ENCODE results near the gene MYO1D. TPM values are rescaled to one million over a fixed set of nuclear protein-coding genes. Genes with fewer than 3 reads are reported as not detected.

Gene MYO1D
- total RNA-seq, 2 experiments from 2014 or later, result 0.09 to 0.89 TPM

GRCh38 chr17:32901743-32902142 is 24.8 kb upstream of the MYO1D start:
- Histone ChIP-seq H4K20me1 (ENCODE audit: insufficient read depth, low read length) (no peaks in the 10 kb centered on the region), H2AFZ (ENCODE audit: low read length) (no peak overlapping the region), H3K27ac (ENCODE audit: low read depth, low read length, poor library complexity, severe bottlenecking) (no peak overlapping the region), H3K9me2 (ENCODE audit: insufficient read depth, low read length) (no peaks in the 10 kb centered on the region), H3K4me1 (ENCODE audit: insufficient read depth, low read length, poor library complexity, severe bottlenecking) (no peaks in the 10 kb centered on the region), H3K4me3 (ENCODE audit: low read depth, low read length, poor library complexity, severe bottlenecking) (no peak overlapping the region), H3K9me3 (ENCODE audit: low read length) (no peaks in the 10 kb centered on the region), H3K79me2 (ENCODE audit: insufficient read depth, low read depth, low read length) (no peaks in the 10 kb centered on the region), H3K36me3 (ENCODE audit: insufficient read depth, low read length) (no peaks in the 10 kb centered on the region), H3K4me2 (ENCODE audit: low read length) (no peak overlapping the region)
- intact Hi-C loops (cut with micrococcal nuclease; ENCODE audit: unreplicated experiment), result no loop called here
- POLR2A ChIA-PET, result no interaction called here
- no peak for DNase-seq (ENCODE audit: low spot score)
- CTCF ChIA-PET (ENCODE audit: unreplicated experiment), result no interaction called here
- BruUV-seq (replicated peaks), result no TSS peak
- no peak for TF ChIP-seq EZH2phosphoT487 (IDR thresholded peaks at IDR 0.05; ENCODE audit: borderline replicate concordance, low read depth, low read length)
- no peak for TF ChIP-seq CTCF (conservative IDR thresholded peaks at IDR 0.05; ENCODE audit: low read length)

- intact Hi-C loops (cut with micrococcal nuclease; ENCODE audit: unreplicated experiment), result no loop called here
- CTCF ChIA-PET (ENCODE audit: unreplicated experiment), result no interaction called here
- no peak overlapping the region for H3K27ac ChIP-seq (ENCODE audit: low read depth, low read length, poor library complexity, severe bottlenecking)
- POLR2A ChIA-PET, result no interaction called here
- no peaks in the 10 kb centered on the region for H3K4me1 ChIP-seq (ENCODE audit: insufficient read depth, low read length, poor library complexity, severe bottlenecking)
- no peaks in the 10 kb centered on the region for H3K9me3 ChIP-seq (ENCODE audit: low read length)
- no peaks in the 10 kb centered on the region for H3K36me3 ChIP-seq (ENCODE audit: insufficient read depth, low read length)
- no peak for DNase-seq (ENCODE audit: low spot score)
- BruUV-seq (replicated peaks), result no TSS peak
- no peaks in the 10 kb centered on the region for H3K9me2 ChIP-seq (ENCODE audit: insufficient read depth, low read length)
- no peaks in the 10 kb centered on the region for H4K20me1 ChIP-seq (ENCODE audit: insufficient read depth, low read length)
- H3K79me2 ChIP-seq (ENCODE audit: insufficient read depth, low read depth, low read length), result no peaks in the 10 kb centered on the region
- H2AFZ ChIP-seq (ENCODE audit: low read length), result no peak overlapping the region
- TF ChIP-seq EZH2phosphoT487 (IDR thresholded peaks at IDR 0.05; ENCODE audit: borderline replicate concordance, low read depth, low read length) (no peak), CTCF (conservative IDR thresholded peaks at IDR 0.05; ENCODE audit: low read length) (no peak)
- no peak overlapping the region for H3K4me3 ChIP-seq (ENCODE audit: low read depth, low read length, poor library complexity, severe bottlenecking)
- H3K4me2 ChIP-seq (ENCODE audit: low read length), result no peak overlapping the region
Observed at GRCh38 chr17:32899236-32900013, 22.5 kb upstream of the MYO1D start.

GRCh38 chr17:32896647-32897258 is 19.8 kb upstream of the MYO1D start:
- ChIA-PET CTCF (ENCODE audit: unreplicated experiment) (no interaction called here), POLR2A (interaction anchor here (0.6 kb wide), 1 partner anchor 384 kb away, joined by 3 read pairs; no protein-coding TSS in a partner anchor)
- no peaks in the 10 kb centered on the region for H3K79me2 ChIP-seq (ENCODE audit: insufficient read depth, low read depth, low read length)
- H3K27ac ChIP-seq (ENCODE audit: low read depth, low read length, poor library complexity, severe bottlenecking), result no peak overlapping the region
- no peaks in the 10 kb centered on the region for H3K36me3 ChIP-seq (ENCODE audit: insufficient read depth, low read length)
- DNase-seq (ENCODE audit: low spot score), result no peak
- no peak overlapping the region for H2AFZ ChIP-seq (ENCODE audit: low read length)
- H3K9me2 ChIP-seq (ENCODE audit: insufficient read depth, low read length), result no peaks in the 10 kb centered on the region
- intact Hi-C loops (cut with micrococcal nuclease; ENCODE audit: unreplicated experiment), result no loop called here
- BruUV-seq (replicated peaks), result no TSS peak
- no peaks in the 10 kb centered on the region for H3K4me1 ChIP-seq (ENCODE audit: insufficient read depth, low read length, poor library complexity, severe bottlenecking)
- H4K20me1 ChIP-seq (ENCODE audit: insufficient read depth, low read length), result no peaks in the 10 kb centered on the region
- TF ChIP-seq EZH2phosphoT487 (IDR thresholded peaks at IDR 0.05; ENCODE audit: borderline replicate concordance, low read depth, low read length), result no peak
- no peak overlapping the region for H3K4me2 ChIP-seq (ENCODE audit: low read length)
- no peak overlapping the region for H3K4me3 ChIP-seq (ENCODE audit: low read depth, low read length, poor library complexity, severe bottlenecking)
- no peaks in the 10 kb centered on the region for H3K9me3 ChIP-seq (ENCODE audit: low read length)
